GM18868 (cell line): ENCODE results near the gene UBXN7.
"Not testable (repeated sequence)": the region's sequence is repeated elsewhere in the genome, so short reads cannot be mapped to it uniquely, and the experiment has no call there.

Experiments
- ATAC-seq: cut with Tn5 transposase; IDR thresholded peaks from one replicate; pipeline ENCODE4 v1.9.1; 2021; ENCODE audit warnings: mild to moderate bottlenecking, moderate library complexity; ENCODE audit not compliant: unreplicated experiment

Gene UBXN7

GRCh38 chr3:196432137-196432879 lies at the start of gene UBXN7:
Gene UBXN7, minus strand, starts transcription at chr3:196432427. Its CDS starts 28 bp downstream, at chr3:196432399.
- peak; percentile 67 for ATAC-seq

GRCh38 chr3:196477678-196478077 lies 45.5 kb upstream of the UBXN7 start:
- no peak for ATAC-seq

GRCh38 chr3:196472286-196472685 lies 40.1 kb upstream of the UBXN7 start:
- no peak for ATAC-seq

DNA sequence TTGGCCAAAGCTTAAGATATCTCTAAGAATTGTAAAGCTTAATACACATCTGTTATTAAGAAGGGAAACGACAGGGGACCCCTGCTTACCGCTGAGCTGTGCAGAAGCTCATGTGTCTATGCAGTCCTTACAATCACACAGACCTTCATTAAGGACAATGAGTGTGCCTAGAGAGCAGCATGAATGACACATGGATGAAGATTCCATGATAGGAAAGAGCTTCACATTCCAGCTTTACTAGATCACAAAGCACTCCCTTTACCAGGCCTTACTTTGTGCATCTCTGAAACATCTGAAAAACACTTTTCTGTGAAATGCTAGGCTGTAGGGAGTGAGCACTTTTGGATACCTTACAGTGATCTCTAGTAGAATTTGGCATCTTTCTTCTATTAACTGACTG lies 39.3 kb upstream of the UBXN7 start:
- ATAC-seq = no peak

DNA sequence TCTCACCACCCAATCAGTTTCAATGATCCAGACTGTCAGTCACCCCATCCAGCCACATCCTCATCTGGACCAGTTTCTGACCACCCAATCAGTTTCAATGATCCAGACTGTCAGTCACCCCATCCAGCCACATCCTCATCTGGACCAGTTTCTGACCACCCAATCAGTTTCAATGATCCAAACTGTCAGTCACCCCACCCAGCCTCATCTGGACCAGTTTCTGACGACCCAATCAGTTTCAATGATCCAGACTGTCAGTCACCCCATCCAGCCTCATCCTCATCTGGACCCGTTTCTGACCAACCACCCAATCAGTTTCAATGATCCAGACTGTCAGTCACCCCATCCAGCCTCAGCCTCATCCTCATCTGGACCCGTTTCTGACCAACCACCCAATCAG lies 38.0 kb upstream of the UBXN7 start:
- not testable (repeated sequence) for ATAC-seq

GRCh38 chr3:196463804-196464203 lies 31.6 kb upstream of the UBXN7 start:
- no peak for ATAC-seq

DNA sequence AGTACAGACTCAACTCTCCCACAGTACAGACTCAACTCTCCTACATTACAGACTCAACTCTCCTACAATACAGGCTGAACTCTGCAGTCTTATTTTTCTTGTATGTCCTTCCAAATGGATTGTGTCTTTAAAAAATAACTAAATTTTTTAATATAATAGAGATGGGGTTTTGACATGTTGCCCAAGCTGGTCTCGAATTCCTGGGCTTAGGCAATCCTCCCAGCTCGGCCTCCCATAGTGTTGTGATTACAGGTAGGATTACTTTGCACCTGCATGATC lies 31.2 kb upstream of the UBXN7 start:
- ATAC-seq = no peak

- ATAC-seq = not testable (repeated sequence)
Observed at GRCh38 chr3:196462680-196463477, 30.7 kb upstream of the UBXN7 start.

GRCh38 chr3:196458063-196458462 lies 25.8 kb upstream of the UBXN7 start:
- ATAC-seq = no peak

DNA sequence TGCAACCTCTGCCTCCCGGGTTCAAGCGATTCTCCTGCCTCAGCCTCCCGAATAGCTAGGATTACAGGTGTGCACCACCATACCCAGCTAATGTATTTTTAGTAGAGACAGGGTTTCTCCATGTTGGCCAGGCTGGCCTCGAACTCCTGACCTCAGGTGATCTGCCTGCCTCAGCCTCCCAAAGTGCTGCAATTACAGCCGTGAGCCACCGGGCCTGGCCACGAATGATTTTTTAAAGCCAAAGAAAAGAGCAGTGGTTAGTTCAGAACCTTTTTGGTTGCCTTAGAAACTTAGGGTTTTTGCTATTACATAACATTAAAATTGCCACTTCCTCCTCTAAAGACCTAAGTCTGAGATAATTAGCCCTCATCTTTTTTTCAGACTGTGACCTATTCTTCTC lies 25.2 kb upstream of the UBXN7 start:
- ATAC-seq = not testable (repeated sequence)

GRCh38 chr3:196454935-196455334 lies 22.7 kb upstream of the UBXN7 start:
- no peak for ATAC-seq

- ATAC-seq = not testable (repeated sequence)
Observed at GRCh38 chr3:196445391-196445790, 13.2 kb upstream of the UBXN7 start.

DNA sequence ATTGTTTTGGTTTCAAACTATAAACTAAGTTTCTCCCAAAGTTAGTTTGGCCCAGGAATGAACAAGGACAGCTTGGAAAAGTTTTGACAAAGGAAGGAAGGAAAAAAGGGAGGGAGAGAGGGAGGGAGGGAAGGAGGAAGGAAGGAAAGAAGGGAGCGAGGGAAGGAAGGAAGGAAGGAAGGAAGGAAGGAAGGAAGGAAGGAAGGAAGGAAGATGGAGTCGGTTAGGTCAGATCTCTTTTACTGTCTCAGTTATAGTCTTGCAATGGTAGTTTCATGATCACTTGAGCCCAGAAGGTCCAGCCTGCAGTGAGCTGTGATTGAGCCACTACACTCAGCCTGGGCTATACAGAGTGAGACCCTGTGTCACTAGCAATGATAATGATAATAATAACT lies 12.3 kb upstream of the UBXN7 start:
- no peak for ATAC-seq

DNA sequence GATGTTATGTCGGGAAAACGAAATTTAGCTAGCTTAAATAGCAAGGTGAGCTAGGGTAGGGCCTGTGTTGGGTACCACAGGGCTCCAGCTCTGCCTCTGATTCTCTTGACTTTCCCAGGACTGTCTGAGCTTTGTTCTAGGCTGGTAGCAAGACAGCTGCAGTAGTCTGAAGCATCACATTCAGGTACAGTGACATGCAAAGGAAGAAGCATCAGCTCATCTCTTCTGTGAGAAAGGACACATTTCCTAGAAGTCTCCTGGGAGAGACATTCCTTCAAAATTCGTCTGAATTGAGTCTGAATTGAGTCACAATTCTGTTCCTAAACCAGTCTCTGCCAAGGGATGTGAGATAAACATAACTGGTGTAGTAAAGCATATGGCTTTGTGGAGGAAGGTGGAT lies 8.5 kb upstream of the UBXN7 start:
- peak; percentile 47 for ATAC-seq

GRCh38 chr3:196440041-196440537 lies 7.9 kb upstream of the UBXN7 start:
- ATAC-seq = peak; percentile 73

DNA sequence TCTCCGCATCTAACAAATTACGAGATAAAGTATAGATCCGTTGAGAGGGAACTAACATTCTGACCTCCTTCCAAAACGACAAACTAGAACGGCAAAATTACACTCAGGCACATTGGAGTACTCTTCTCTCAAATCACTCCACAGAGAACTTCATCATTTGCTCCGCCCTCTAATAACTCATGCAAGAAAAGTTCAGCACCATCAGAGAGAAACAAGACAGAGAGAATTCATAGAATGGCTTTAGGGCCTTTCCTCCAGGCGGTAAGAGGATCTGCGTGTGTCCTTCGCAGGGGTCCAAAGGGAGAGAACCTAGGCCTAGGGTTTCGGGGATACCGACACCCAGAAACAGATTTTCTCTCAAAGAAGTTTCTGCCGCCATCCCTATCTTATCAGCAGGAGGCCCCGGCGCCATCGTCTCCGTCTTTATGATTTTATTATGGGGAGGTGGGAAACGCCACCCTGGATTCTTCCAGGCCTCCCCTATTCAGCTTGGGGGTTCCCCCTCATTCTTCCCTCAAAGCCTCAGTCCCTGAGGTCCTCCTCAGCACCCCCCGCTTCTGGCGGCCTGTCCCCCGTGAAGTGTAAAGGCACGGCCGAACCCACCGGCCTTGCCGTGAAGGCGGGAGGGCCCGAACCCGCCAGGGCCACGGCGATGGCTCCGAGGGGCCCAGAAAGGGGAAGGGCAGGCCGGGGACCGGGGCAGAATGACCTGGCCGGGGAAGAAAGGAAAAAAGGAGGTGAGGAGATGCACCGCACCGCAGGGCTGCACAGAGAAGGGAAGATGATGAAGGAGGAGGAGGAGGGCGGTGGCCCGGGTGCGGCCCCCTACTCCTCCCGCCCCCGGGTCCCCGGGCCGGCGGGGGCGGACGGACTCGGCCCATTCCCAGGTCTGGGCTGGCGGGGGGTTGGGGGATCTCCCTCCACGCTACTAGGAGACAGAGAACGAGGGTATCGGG lies 768 bp downstream of the UBXN7 start:
- peak; percentile 38 for ATAC-seq

DNA sequence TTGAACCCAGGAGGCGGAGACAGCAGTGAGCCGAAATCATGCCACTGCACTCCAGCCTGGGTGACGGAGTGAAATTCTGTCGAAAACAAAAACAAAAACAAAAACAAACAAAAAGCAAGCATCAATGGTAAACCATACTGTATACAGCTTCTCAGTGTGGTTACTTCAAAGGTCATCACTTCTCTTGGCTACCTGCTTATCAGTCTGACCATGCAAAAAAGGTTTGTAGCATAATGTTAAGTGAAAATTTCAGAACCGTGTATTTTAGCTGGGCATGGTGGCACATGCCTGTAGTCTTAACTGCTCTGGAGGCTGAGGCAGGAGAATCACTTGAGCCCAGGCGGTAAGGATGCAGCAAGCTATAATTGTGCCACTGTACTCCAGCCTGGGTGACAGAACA lies 4.2 kb downstream of the UBXN7 start:
- no peak for ATAC-seq

DNA sequence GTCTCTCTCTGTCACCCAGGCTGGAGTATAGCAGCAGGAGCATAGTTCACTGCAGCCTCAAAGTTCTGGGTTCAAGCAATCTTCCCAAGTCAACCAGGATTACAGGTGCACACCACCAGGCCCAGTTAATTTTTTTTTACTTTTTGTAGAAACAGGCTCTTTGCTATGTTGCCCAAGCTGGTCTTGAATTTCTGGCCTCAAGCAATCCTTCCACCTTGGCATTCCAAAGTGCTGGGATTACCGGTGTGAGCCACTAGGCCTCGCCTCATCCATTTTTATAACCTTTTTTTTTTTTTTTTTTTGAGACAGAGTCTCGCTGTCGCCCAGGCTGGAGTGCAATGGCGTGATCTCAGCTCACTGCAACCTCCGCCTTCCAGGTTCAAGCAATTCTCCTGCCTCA lies 7.8 kb downstream of the UBXN7 start:
- not testable (repeated sequence) for ATAC-seq

DNA sequence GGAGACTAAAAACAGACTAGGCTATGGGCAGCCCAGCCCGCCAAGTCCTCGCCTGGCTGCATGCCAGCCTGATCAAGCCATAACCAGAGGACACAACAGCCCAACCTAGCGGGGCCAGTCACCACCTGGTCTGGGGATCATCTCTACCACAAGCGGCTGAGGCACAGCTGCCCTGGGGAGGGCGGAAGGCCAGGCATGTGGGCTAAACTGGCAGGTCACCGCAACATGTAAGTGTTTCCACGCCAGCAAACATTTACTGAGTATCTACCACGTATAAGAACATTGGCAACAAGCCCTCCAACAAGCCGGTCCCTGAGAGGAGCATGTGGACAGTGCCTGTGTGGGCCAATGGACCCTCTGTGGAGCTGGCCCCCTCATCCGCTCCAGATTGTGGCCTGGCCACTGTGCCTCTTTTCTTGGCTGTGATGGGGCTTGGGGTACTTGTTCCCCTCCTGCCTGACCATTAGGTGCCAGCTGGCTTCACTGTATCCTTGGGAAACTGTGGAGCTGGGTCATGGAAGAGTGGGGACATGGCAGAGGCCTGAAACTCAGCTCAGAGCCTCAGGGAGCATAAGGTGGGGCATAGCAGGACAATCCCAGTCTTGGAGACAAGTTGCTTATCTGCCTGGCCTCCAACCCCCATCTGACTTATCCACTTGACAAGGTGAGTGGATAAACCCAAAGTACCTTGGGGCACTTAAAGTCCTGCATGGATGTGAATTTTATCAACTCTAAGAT lies 9.0 kb downstream of the UBXN7 start:
- ATAC-seq = no peak

DNA sequence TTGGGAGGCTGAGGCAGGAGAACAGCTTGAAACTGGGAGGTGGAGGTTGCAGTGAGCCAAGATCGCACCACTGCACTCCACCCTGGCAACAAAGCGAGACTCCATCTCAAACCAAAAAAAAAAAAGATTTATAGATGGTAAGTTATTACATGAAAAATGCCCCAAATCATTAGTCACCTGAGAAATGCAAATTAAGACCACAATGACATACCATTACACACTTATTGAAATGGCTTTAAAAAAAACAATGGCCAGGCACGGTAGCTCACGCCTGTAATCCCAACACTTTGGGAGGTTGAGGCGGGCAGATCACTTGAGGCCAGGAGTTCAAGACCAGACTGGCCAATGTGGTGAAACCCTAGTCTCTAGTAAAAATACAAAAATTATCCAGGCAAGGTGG lies 10.6 kb downstream of the UBXN7 start:
- ATAC-seq = not testable (repeated sequence)
